Muscle layer of colon (tissue), 2 donors: Measurements from ENCODE around the gene RINL.

Experiments
- H3K27ac ChIP-seq: one replicate; pipeline ENCODE4 v1.7.0; 2013; ENCODE audit warnings: low read depth, mild to moderate bottlenecking, low read length, moderate library complexity
- H3K27me3 ChIP-seq, 2 donors: one replicate each; pipeline ENCODE4 v1.7.0; 2013; ENCODE audit warnings: low read length in 2 of 2, mild to moderate bottlenecking in 2 of 2; ENCODE audit not compliant: insufficient read depth in 2 of 2, control insufficient read depth in 1 of 2
- H3K36me3 ChIP-seq: one replicate; pipeline ENCODE4 v1.7.0; 2013; ENCODE audit warnings: mild to moderate bottlenecking, low read length; ENCODE audit not compliant: insufficient read depth
- H3K4me1 ChIP-seq: one replicate; pipeline ENCODE4 v1.7.0; 2013; ENCODE audit warnings: mild to moderate bottlenecking, low read length; ENCODE audit not compliant: insufficient read depth
- H3K4me3 ChIP-seq, 2 donors: one replicate each; pipeline ENCODE4 v1.7.0; 2013; ENCODE audit warnings: low read length in 2 of 2, low read depth in 1 of 2, mild to moderate bottlenecking in 1 of 2, moderate library complexity in 1 of 2
- H3K9ac ChIP-seq: one replicate; pipeline ENCODE4 v1.7.0; 2013; ENCODE audit warnings: low read length
- H3K9me3 ChIP-seq: one replicate; pipeline ENCODE4 v1.7.0; 2013; ENCODE audit warnings: mild to moderate bottlenecking, low read length
- donor health status: abdominal sarcoma.
- donor health status: Adenocarcinoma of cecum.

Gene RINL

GRCh38 chr19:38819231-38819920 is 58.7 kb downstream of the RINL start:
- Histone ChIP-seq H3K36me3 (peaks cover 51% of the 10 kb centered on the region), H3K9ac (no peak overlapping the region), H3K27me3 (no peaks in the 10 kb centered on the region), H3K4me3 (no peak overlapping the region), H3K9me3 (no peaks in the 10 kb centered on the region), H3K27ac (no peak overlapping the region), H3K4me1 (no peaks in the 10 kb centered on the region)
